HG02981 (cell line): Measurements from ENCODE around the gene CLHC1.
"Not testable (repeated sequence)": the region's sequence is repeated elsewhere in the genome, so short reads cannot be mapped to it uniquely, and the experiment has no call there.

Source experiments
- ATAC-seq: cut with Tn5 transposase; IDR thresholded peaks from one replicate; pipeline ENCODE4 v1.9.1; 2021; ENCODE audit warnings: mild to moderate bottlenecking, moderate library complexity; ENCODE audit not compliant: unreplicated experiment

The CLHC1 gene

GRCh38 chr2:55137024-55137958 lies 94.8 kb downstream of the CLHC1 start:
- no peak for ATAC-seq

- ATAC-seq, result no peak
Observed at GRCh38 chr2:55136138-55136541, 96.0 kb downstream of the CLHC1 start.

GRCh38 chr2:55135491-55135890 lies 96.6 kb downstream of the CLHC1 start:
- no peak for ATAC-seq

GRCh38 chr2:55134316-55134706 lies 97.8 kb downstream of the CLHC1 start:
- no peak for ATAC-seq

GRCh38 chr2:55133467-55134315 lies 98.4 kb downstream of the CLHC1 start:
- ATAC-seq, result peak; percentile 93

GRCh38 chr2:55130849-55131248 lies 101.2 kb downstream of the CLHC1 start:
- no peak for ATAC-seq

- not testable (repeated sequence) for ATAC-seq
Observed at GRCh38 chr2:55126643-55127042, 105.5 kb downstream of the CLHC1 start.
